Astrocyte (in vitro differentiated cells and primary cell): ENCODE data around the gene SLC43A1. TPM values are rescaled to one million over a fixed set of nuclear protein-coding genes. Genes with fewer than 3 reads are reported as not detected.

Source experiments
- DNase-seq: peaks from one replicate; pipeline ENCODE4 v3.0.0-alpha.2; 2010; ENCODE audit warnings: low read depth
- FAIRE-seq: peaks from 2 replicates; lab custom pipeline; 2011; peaks lifted over from hg19 to GRCh38; lab: Jason Lieb, UNC
- H2AFZ ChIP-seq: 2 replicates; pipeline ENCODE4 v1.6.0; 2012; ENCODE audit warnings: low read depth, low read length, inconsistent platforms
- H3K27ac ChIP-seq: 2 replicates; pipeline ENCODE4 v1.5.1; 2011; ENCODE audit warnings: low read depth, low read length, inconsistent platforms
- H3K27me3 ChIP-seq: 2 replicates; pipeline ENCODE4 v1.6.0; 2011; ENCODE audit warnings: low read length, inconsistent platforms; ENCODE audit not compliant: insufficient read depth
- H3K36me3 ChIP-seq: 2 replicates; pipeline ENCODE4 v1.5.1; 2011; ENCODE audit warnings: low read length, inconsistent platforms; ENCODE audit not compliant: insufficient read depth
- H3K4me1 ChIP-seq: 2 replicates; pipeline ENCODE4 v1.5.1; 2011; ENCODE audit warnings: low read length, inconsistent platforms; ENCODE audit not compliant: insufficient read depth
- H3K4me2 ChIP-seq: 2 replicates; pipeline ENCODE4 v1.6.0; 2012; ENCODE audit warnings: low read length, inconsistent platforms
- H3K4me3 ChIP-seq: 2 replicates; pipeline ENCODE4 v1.5.1; 2011; ENCODE audit warnings: low read depth, mild to moderate bottlenecking, low read length, inconsistent platforms; ENCODE audit not compliant: insufficient read depth
- H3K79me2 ChIP-seq: 2 replicates; pipeline ENCODE4 v1.6.0; 2012; ENCODE audit warnings: mild to moderate bottlenecking, low read length, inconsistent platforms; ENCODE audit not compliant: insufficient read depth
- H3K9ac ChIP-seq: 2 replicates; pipeline ENCODE4 v1.6.0; 2012; ENCODE audit warnings: mild to moderate bottlenecking, low read length, inconsistent platforms
- H3K9me3 ChIP-seq: 2 replicates; pipeline ENCODE4 v1.5.1; 2012; ENCODE audit warnings: low read depth, mild to moderate bottlenecking, low read length, inconsistent platforms; ENCODE audit not compliant: insufficient read depth
- H4K20me1 ChIP-seq: 2 replicates; pipeline ENCODE4 v1.6.0; 2012; ENCODE audit warnings: low read length, inconsistent platforms; ENCODE audit not compliant: insufficient read depth
- H3K27ac Mint-ChIP-seq: one replicate; pipeline ENCODE4 v1.8.0; 2021; ENCODE audit warnings: mild to moderate bottlenecking, mixed read lengths; ENCODE audit not compliant: unreplicated experiment
- H3K27me3 Mint-ChIP-seq: one replicate; pipeline ENCODE4 v1.8.0; 2021; ENCODE audit warnings: low read depth, mixed read lengths; ENCODE audit not compliant: unreplicated experiment
- H3K36me3 Mint-ChIP-seq: one replicate; pipeline ENCODE4 v1.8.0; 2021; ENCODE audit warnings: low read depth, mixed read lengths; ENCODE audit not compliant: unreplicated experiment
- H3K4me1 Mint-ChIP-seq: one replicate; pipeline ENCODE4 v1.8.0; 2021; ENCODE audit warnings: low read depth, mixed read lengths; ENCODE audit not compliant: unreplicated experiment
- H3K4me3 Mint-ChIP-seq: one replicate; pipeline ENCODE4 v1.8.0; 2021; ENCODE audit warnings: mild to moderate bottlenecking, moderate library complexity, mixed read lengths; ENCODE audit not compliant: unreplicated experiment
- H3K9me3 Mint-ChIP-seq: one replicate; pipeline ENCODE4 v1.8.0; 2021; ENCODE audit warnings: mild to moderate bottlenecking, mixed read lengths; ENCODE audit not compliant: unreplicated experiment
- EZH2 ChIP-seq: IDR thresholded peaks from 2 replicates; pipeline ENCODE4 v1.6.1; 2012; ENCODE audit warnings: mild to moderate bottlenecking, low read length, inconsistent platforms; ENCODE audit not compliant: insufficient read depth
- total RNA-seq: library from RNA; stranded (reverse); gene quantifications from 2 replicates; pipeline ENCODE4 v1.2.1, GENCODE V29; 2021
- TF ChIP-seq, protein P1 (sequence below): IDR thresholded peaks from 2 replicates; pipeline ENCODE4 v1.5.1; 2011; ENCODE audit warnings: low read depth, mild to moderate bottlenecking, inconsistent platforms, low read length, moderate library complexity; ENCODE audit not compliant: insufficient read depth

Gene SLC43A1
- total RNA-seq, 1 donor from 2014 or later: 3.5 TPM

DNA sequence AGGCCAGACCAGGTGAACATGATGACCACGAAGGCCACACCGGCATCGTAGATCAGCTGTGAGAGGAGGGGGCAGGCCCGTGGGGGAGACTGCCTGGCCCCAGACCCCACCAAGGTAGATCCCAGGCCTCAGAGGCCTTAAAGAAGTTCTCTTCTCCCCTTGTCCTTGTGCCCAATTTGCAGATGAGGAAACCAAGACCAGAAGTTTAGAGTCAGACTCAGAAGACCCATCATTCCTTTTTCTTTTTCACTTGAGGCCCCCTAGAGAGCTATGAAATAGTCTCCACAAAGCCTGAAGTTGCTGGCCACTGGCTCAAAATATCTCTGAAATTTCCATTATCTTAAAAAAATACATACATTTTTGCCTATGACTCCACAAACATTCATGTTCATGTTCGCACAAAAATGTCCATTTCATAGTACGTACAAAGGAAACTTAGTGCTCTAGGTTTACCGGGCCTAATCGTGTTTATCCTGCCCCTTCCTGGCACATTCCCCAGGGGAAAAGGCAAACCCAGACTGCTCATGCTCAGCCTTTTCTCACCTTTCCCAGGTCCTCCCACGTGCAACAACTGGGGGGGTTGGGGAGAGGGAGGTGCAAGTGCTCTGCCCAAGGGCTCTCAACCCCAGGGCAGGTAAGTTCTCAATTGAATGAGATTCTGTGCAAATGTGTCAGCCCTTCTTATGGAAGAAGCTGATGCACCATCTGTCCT is 19.2 kb downstream of the SLC43A1 start:
- Mint-ChIP-seq H3K27me3 (peaks cover 25% of the 10 kb centered on the region), H3K36me3 (peaks cover 7% of the 10 kb centered on the region), H3K4me3 (no peak overlapping the region), H3K27ac (no peak overlapping the region), H3K9me3 (no peaks in the 10 kb centered on the region), H3K4me1 (no peaks in the 10 kb centered on the region)
- no peak for DNase-seq
- Histone ChIP-seq H3K9me3 (no peaks in the 10 kb centered on the region), H3K27ac (no peak overlapping the region), H3K4me3 (no peak overlapping the region), H3K36me3 (no peaks in the 10 kb centered on the region), H4K20me1 (peaks cover 4% of the 10 kb centered on the region), H3K79me2 (no peaks in the 10 kb centered on the region), H2AFZ (no peak overlapping the region), H3K27me3 (no peaks in the 10 kb centered on the region), H3K9ac (no peak overlapping the region), H3K4me2 (no peak overlapping the region), H3K4me1 (peaks cover 6% of the 10 kb centered on the region)
- FAIRE-seq: no peak
- TF ChIP-seq, protein P1, sequence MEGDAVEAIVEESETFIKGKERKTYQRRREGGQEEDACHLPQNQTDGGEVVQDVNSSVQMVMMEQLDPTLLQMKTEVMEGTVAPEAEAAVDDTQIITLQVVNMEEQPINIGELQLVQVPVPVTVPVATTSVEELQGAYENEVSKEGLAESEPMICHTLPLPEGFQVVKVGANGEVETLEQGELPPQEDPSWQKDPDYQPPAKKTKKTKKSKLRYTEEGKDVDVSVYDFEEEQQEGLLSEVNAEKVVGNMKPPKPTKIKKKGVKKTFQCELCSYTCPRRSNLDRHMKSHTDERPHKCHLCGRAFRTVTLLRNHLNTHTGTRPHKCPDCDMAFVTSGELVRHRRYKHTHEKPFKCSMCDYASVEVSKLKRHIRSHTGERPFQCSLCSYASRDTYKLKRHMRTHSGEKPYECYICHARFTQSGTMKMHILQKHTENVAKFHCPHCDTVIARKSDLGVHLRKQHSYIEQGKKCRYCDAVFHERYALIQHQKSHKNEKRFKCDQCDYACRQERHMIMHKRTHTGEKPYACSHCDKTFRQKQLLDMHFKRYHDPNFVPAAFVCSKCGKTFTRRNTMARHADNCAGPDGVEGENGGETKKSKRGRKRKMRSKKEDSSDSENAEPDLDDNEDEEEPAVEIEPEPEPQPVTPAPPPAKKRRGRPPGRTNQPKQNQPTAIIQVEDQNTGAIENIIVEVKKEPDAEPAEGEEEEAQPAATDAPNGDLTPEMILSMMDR: no peak

DNA sequence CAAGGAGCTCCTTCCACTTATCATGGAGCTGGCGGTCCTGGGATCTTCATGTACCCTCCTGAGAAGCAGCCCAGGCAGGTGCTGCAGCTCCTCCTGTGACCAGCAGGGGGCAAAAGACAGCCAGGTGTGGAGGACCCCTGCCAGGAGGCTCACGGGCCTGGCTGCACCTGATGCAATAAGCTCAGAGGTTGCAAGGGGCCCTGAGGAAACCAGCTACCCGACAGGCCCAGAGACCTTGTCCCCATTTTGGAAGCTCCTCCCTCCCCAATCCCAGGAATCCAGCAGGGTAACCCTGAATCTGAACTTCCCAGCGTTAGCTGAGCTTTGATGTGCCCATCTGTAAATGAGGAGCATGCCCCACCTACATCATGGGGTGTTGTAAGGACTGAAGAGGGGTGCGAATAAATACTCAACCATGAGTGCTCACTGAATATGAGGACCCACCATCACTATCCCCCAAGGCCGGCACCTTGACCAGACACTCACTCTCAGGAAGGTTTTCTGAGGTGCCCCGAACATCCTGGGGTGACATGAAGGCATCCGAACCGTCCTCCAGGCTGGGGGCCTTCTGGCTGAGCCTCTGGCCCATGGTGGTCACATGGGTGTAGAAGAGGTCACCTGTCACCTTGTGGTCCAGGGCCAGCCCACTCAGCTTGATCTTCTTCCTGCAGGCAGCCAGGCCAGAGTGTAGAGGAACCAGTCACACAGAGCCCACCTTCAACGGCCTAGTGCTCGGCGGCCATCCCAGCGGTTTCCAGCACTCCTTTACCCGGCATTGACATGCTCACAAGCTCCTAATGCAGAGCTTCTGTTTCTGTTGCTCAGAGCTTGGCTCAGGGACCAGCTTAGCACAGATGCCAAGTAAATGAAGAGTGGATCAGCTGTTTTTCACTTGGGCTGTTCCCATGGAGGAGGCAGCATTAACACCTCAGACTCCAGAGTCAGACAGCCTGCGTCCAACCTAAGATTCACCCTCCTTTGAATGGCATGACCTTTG is 21.7 kb downstream of the SLC43A1 start:
- H3K27me3 ChIP-seq: no peaks in the 10 kb centered on the region
- Mint-ChIP-seq H3K36me3 (peaks cover 10% of the 10 kb centered on the region), H3K4me3 (no peak overlapping the region), H3K27me3 (peaks cover 40% of the 10 kb centered on the region), H3K9me3 (no peaks in the 10 kb centered on the region), H3K4me1 (no peaks in the 10 kb centered on the region), H3K27ac (no peak overlapping the region)
- H3K9ac ChIP-seq: no peak overlapping the region
- H3K4me1 ChIP-seq: no peaks in the 10 kb centered on the region
- no peak for TF ChIP-seq EZH2
- TF ChIP-seq, protein P1: peak; percentile 75
- H3K4me3 ChIP-seq: no peak overlapping the region
- H3K36me3 ChIP-seq: no peaks in the 10 kb centered on the region
- no peak for FAIRE-seq
- no peaks in the 10 kb centered on the region for H3K9me3 ChIP-seq
- H2AFZ ChIP-seq: no peak overlapping the region
- H4K20me1 ChIP-seq: peaks cover 4% of the 10 kb centered on the region
- no peak for DNase-seq
- H3K79me2 ChIP-seq: no peaks in the 10 kb centered on the region
- H3K27ac ChIP-seq: no peak overlapping the region
- no peak overlapping the region for H3K4me2 ChIP-seq
